ENCODE data around the gene ARHGAP9.
"Not testable (repeated sequence)": the region's sequence is repeated elsewhere in the genome, so short reads cannot be mapped to it uniquely, and the experiment has no call there.

DNA sequence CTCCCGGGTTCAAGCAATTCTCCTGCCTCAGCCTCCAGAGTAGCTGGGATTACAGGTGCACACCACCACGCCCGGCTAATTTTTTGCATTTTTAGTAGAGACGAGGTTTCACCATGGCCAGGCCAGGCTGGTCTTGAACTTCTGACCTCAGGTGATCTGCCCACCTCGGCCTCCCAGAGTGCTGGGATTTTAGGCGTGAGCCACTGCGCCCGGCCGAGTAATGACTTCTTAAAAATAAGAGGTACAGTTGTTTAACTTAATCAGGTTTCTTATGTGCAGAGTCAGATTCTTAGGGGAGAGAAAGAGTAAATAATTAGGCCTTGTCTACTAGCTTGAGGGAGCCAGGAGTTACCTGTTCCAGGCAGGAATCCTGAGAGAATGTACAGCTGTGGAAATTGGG is 34.6 kb upstream of the ARHGAP9 start:
- TF ChIP-seq, protein P1, sequence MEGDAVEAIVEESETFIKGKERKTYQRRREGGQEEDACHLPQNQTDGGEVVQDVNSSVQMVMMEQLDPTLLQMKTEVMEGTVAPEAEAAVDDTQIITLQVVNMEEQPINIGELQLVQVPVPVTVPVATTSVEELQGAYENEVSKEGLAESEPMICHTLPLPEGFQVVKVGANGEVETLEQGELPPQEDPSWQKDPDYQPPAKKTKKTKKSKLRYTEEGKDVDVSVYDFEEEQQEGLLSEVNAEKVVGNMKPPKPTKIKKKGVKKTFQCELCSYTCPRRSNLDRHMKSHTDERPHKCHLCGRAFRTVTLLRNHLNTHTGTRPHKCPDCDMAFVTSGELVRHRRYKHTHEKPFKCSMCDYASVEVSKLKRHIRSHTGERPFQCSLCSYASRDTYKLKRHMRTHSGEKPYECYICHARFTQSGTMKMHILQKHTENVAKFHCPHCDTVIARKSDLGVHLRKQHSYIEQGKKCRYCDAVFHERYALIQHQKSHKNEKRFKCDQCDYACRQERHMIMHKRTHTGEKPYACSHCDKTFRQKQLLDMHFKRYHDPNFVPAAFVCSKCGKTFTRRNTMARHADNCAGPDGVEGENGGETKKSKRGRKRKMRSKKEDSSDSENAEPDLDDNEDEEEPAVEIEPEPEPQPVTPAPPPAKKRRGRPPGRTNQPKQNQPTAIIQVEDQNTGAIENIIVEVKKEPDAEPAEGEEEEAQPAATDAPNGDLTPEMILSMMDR (conservative IDR thresholded peaks at IDR 0.05) = not testable (repeated sequence)
- TF ChIP-seq ZFX (IDR thresholded peaks at IDR 0.05) = not testable (repeated sequence)
